Activated T-helper 1 cell treated with anti-CD3 and anti-CD28 coated beads, Interleukin-2, amount 50 U/mL, for 16 hours (primary cell): ENCODE data around the gene GLYR1.

ENCODE experiments used
- DNase-seq, 2 donors: peaks; one replicate each; pipeline ENCODE4 v3.0.0-alpha.2; 2020; ENCODE audit warnings: low read depth in 1 of 2, low spot score in 1 of 2

Gene GLYR1

DNA sequence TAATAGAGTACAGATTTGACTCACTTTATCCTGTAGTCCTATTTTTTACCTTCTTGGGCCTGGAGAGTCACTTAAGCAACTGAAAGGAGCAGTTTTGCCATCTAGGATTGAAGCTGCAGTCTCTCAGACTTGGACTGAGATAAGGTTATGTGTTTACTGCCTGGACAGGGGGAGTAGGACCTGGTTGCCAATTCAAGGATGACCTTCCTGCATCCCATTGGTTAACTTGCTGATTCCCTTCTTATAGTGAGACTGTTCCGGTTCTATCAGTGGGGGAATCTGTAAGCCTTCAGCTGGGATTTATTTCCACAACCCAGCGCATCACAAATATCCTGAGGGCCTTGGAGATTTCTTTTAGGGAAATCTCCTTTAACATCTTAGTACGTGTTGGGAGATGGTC is 3.1 kb upstream of the GLYR1 start:
- no peak for DNase-seq

DNA sequence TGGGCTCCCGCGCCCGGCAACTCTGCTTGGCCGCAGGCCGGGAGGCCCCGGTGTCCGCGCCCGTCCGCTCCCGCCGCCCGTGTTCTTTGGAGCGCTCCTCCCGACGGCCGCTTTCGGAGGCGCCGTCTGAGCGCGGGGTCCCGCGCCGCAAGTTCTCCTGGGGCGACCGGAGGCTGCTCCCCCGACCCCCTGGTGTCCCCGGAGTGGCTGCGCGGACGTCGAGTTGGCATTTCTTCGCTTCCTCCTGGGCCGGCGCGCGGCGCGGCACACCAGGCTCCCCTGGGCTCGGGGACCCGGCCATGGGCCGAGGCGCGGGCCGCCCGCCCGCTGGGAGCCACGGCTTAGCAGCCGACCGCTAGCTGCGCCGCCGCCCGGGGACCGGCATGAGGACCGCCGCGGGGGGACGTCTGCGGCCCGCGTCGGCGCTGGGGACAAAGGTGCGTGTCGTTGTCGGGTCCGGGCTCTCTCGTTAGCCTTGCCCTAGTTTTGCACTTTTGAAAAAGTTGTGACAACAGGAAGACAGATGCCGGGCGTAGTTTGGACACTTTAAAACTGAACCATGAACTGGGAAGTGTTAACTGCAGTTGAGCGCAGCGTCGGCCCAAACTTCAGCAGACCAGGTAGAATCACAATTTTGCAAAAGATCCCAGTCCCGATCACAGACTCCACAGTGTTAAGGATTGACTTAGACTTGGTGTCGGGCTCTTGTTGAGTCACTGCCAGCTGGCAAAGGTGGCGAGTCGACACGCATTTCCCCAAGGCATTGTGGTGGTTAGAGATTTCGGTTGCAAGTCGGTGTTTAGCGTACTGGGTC is 893 bp upstream of the GLYR1 start:
- DNase-seq, result peak; percentile 12 to 25

DNA sequence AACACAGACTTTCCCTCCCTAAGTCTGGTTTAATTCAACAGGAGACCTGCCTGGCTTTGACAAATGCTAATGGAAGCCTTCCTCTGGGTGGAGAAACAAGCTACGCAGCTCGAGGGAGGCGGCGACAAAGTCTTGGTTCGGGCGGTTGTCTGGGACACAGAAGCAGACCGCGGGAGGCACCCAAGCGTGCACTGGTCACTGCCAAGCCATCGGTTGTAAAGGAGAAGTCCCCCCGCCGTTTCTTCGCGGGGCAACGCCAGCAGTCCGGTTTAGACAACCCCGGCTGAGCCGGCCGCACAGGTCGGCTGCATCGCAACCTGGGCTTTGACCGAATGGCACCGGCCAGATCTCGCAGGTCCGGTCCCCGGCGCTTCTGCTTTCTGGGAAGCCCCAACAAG is 586 bp downstream of the GLYR1 start:
- no peak for DNase-seq

DNA sequence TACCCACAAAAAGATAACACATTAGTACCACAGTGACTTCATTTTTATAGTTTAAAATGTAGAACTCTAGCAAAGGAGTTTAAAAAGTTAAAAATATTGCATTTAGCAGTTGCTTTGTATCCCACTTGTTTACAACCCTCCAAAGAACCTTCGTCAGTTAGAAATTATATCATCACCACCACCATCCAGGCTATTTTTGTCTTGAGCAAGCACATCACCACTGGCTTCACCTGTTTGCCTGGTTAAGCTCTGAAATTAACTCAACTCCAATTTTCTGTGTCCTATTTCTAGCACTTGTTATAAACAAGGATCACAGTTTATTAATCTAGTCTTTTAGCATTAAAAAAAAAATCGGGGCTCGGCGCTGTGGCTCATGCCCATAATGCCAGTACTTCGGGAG is 6.1 kb downstream of the GLYR1 start:
- DNase-seq, result no peak

DNA sequence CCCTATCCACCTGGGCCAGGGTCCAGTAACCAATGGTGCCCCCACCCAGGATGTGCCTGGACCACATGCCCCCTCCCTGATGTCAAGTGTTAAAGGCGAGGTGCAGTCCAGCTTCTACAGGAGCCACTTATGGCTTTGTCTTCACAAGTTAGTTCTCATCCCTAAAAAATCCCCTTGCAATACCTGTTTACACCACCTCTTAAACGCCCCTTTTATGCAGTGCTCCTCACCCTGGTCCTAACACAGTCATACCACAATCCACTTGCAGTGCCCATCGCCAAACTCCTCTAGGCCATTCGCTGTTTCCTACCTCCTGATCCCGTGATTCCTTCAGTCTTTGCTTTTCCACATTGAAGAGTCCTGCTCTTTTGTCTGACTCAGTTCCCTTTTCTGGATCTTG is 7.1 kb downstream of the GLYR1 start:
- DNase-seq, result no peak

DNA sequence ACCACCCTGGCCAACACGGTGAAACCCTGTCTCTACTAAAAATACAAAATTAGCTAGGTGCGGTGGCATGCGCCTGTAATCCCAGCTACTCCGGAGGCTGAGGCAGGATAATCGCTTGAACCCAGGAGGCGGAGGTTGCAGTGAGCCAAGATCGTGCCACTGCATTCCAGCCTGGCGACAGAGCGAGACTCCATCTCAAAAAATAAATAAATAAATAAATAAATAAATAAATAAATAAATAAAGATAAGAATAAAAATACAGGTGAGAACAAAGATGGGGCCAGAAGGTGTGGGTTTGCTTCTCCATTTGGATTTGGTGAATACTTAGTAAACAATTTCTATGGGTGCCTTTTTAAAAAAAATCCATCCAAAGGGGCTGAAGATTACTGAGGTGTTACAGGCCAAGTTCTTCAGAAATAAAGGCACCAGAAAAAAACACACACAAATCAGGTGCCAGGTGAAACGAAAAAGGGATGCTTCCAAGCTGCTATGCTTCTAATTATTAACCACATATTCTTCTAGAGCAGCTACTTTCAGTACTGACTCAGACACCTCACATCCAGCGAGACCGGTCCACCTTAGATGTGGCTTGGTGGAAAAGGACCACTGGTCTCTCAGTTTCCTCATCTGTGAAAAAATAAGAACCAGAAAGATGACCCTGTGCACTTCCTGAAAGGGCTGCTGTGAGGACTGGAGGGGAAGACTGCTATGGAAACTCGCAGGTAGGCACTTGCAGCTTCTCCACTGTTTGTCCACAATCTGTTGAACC is 9.2 kb downstream of the GLYR1 start:
- DNase-seq, result no peak

DNA sequence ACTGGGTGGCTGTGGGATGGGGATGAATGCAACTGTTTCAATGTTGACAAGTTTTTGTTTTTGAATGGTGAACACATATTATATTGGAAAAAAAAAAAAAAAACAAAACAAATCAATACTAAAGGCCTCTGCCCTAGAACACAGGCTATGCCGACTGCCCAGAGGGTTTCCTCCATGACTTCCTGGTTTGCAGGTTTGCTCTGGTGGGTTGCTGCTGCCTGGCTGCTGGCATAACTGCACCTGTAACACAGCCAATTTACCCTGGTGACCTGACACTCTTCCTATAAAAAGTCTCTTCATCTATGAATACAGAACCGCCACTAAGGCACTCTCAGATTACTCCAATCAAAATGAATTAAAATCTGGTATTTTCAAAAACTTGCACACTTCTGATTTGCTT is 10.4 kb downstream of the GLYR1 start:
- no peak for DNase-seq

DNA sequence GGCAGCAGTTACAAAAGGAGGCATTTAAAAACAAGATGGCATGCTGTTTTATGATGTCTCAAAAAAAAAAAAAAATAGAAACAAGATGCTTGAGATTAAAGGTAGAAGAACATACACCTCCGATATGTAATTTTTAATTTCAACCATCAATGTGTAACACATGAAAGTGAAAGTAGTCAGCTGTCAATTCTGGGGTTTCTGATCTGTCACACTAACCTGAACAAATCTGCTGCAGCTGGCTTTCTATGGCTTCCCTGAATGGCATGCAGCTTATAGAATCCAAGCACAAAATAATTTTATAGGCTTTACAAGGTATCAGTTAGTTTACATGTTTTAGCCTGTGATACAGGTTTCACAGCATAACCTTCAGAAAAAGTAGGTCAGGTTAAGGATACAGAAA is 13.5 kb downstream of the GLYR1 start:
- DNase-seq, result no peak

DNA sequence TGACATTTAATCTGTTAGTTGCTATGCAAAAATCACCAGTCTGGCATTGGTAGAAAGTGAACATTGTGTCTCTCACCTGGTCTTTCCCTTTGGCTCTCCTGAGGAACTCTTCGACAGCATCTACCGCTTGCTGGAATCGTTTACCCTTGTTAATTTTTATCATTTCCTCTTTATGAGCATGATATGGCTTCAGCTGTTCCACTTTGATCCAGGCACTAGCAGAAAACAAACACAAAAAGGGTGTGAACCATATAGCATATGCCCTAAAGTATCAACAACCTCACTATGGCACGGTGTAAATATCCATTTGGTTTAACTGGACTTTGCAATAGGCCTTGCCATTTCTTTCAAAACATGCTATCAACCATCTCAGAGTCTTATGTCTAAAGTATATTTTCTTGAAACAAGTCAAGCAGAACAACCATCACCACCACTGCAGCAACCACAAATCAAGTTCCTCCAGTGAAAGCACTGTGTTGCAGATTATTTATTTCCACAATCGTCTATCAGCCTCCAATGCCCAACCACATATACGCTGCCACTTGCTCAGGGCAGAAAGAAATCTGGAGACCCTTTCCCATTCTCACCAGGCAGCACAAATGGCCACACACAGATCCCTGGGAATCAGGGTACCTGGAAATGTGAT is 14.3 kb downstream of the GLYR1 start:
- DNase-seq, result no peak

DNA sequence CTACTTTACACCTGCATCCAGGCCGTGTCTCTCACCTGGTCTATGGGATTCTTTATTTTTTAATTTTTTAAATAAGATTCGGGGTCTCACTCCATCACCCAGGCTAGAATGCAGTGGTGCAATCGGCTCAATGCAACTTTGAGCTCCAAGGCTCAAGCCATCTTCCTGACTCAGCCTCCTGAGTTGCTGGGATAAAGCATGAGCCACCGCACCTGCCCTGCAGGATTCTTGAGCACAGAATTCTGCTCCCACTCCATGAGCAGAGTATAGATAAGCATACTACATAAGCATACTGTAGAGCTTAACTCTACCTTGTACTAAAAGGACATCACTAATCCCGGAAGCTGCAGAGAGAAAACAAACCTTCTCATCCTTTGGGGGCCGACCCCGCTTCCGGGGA is 15.5 kb downstream of the GLYR1 start:
- no peak for DNase-seq

DNA sequence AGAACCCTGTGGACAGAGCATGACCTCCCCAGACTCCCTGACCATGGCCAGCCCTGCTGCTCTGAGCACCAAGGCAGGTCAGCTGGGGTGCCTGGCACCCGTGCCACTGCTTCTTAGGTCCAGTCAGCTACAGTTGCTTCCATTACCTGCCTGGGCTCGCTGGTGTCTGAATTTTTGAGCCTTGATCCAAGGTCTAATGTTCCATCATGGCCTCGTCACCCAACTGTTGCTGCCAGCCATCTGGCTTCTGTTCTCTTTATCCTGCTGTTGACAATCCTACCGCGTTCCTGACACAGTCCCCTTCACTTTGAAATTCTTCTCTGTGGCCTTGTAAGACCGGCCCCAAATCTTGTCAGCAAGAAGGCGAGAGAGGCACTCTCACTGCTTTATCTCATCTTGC is 16.7 kb downstream of the GLYR1 start:
- DNase-seq, result no peak

DNA sequence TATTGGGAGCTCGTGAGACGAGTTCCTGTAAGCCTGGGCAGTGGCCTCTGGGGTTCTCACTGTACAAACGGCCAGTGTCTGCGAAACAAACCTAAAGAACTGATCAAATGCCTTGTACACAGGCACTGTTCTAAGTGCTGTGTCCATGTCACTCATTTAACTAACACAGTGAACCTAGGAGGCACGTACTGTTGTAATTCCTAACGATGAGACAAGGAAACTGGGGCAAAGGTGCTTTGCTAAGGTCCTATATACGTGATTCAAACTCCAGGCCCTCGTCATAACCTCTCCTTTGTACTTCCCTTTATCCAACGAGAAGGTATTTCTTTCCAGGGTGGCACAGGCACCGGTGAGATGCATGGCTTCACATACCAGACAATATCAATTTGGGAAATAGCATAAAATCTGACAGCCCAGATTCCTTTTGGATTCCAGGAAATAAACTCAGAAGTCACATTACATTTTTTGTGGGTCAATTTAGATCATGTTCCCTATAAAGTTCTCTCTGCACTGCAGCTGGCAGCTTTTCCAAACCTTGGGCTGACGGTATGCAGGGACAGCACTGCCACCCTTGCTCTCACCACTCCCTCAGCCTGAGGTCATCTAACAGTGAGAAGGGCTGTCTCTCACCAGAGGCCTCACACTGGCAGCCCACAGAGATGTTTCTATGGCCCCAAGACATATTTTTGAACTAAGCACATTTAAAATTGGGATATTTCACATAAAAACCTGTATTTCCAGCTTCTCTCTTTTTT is 18.3 kb downstream of the GLYR1 start:
- no peak for DNase-seq

DNA sequence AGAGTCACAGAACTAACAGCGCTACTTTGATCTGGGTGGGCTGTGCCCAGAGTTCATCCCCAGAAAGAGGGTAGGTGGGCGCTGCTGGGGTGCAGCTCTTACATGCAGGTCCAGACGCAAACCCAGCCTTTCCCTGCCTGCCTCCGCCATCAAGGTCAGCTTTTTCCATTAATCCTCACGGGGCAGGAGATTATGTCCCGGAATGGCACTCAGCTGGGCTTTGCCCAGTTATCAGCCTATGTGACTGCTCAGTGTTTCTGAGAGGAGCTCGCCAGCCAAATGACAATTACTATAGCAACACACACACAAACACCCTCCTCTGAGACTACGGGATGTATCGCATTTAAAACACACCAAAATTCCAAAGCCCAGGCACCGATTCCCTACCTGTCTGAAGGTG is 20.1 kb downstream of the GLYR1 start:
- DNase-seq, result no peak

DNA sequence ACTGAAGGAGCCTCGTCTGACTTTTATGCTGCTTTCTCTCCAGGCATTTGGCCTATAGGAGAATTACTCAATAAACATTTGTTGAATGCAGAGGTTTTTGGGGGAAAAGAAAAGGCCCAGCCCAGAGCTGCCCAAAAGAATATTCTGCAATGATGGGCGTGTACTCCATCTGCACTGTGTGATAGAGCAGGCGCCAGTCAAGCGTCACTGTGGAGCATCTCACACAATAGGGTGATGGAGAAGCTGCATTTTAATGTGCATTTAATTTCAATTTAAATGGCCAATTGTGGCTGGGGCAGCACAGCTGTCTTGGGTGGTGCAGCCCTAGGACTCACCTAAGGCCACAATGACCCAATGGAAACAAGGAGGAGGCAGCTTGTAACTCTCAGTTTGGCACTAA is 20.6 kb downstream of the GLYR1 start:
- DNase-seq, result no peak

DNA sequence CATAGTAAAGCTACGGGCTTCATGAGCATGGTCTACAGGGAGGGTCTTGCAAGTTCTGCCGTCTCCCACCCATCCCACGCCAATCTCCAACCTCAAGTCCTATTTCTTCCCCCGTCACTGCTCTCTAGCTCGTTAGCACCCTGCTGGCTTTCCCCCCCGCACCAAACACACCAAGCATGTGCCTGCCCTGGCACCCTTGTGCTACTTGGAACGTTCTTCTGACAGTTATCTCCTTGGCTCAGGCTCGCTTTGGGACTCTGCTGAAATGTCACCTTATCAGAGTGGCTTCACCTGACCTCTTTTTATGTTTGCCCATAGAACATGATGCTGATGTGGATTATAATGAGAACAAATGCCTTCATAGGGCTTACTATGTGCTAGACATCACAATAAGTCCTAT is 21.9 kb downstream of the GLYR1 start:
- no peak for DNase-seq

DNA sequence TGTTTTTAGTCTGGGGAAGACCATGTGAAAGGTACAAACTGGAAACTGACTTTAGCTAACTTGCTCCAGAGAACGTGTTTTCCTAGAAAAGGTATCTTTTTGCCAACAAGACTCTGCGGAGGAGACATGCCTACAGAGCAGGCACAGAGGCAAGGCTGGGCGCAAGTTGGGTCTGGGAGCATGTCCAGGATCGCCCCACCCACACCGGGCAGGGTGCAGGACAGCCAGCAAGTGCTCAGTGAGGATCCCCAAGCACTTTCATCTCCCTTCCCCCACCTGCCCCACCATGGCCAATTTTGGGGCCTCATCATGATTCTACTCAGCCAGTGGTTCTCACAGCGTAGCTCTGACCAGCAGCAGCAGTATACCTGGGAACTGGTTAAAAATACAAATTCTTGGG is 26.4 kb downstream of the GLYR1 start:
- DNase-seq, result no peak

DNA sequence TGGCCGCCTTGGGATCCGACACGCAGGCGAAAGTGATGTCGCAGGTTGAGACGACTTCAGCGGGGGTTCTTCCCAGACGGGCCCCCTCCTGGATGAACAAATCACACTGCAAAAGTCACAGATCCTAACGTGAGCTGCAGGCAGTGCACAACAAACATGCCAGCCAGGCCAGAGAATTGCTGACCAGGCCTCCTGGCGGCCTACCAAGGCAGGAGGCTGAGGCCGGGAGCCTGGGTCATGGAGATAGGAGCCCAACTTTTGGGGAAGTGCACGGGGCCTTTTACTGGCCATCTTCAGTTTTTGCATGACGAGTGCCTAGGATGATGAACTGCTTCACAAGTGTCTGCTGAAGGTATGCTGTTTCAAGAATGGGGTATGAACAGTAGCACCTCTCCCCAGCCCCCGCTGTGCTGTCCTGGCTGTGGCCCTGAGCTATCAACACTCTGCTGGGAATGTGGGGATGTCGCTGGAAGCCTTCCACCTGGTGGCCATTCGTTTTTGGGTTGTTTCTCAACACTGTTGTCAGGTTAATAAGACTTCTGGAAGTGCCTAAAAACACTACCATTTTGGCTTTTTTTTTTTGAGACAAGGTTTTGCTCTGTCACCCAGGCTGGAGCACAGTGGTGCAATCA is 32.4 kb downstream of the GLYR1 start:
- DNase-seq, result no peak

DNA sequence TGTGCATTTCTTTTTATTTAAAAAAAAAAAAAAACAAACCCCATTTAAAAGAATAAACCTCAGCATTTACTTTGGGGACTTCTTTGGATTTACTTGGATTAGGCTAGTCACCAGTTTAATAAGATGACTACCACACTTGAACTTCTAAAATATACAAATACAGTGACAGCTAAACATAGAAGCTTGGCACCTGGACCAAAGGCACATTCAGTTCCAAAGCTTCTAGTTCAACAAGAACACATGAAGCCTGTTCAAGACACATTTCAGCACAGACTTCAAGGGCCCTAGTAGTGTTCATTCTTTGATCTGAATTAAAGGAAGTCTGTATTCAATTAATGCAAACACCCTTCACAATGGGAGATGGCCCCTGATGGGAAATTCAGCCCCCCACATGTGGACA is 33.0 kb downstream of the GLYR1 start:
- DNase-seq, result no peak

DNA sequence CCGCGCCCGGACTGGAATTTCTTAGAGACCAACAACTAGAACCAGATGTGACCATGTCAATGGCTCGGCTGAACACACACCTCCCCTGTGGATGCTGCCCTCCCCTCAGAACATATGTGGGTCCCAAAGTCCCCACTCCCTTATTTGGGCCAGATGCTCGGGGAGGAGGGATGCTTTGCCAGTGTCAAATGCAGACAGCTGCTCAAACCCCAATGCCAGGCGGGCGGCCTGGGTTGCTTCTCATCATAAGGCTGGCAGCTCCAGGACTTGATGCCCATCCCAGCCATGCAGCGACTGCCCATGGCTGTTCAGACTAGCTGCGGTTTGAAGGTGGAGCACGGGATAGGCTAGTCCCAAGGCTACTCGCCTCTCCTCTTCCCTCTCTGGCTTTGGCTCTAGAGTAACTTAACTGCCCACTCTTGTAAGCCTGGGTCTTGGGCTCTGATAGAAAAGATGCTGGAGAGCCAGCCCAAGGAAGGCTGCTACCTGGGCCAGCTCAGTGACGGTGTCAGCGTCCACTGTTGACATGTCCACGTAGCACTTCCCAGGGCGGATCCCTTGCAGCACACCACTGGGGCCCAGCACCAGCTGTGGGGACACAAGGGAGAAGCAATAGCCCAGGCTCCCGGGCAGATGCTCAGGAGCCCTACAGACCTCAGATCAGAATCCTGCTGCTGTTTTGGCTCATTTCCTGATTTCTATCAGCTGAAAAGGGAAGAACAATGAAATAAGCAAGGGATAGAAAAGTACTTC is 33.7 kb downstream of the GLYR1 start:
- no peak for DNase-seq

DNA sequence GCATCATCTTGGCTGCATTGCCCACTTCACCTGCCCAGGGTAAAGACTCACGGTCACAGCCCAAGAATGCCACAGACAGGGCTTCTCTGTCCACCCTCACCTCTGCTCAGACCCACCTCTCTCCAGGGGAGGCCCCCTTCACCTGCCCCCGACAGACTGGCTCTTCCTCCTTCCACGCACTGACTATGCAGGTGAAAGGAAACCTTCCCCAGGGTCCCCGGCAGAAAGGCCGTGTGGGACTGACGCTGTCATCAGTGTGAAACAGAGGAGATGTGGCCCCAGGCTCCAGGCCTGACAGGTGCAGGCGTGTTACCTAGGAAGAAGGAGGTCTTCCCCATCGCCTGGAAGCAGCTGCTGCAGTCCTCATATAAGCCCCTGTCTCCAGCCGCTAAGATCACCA is 35.3 kb downstream of the GLYR1 start:
- no peak for DNase-seq
